ENCODE measurements around the gene FBXL12. TPM values are rescaled to one million over a fixed set of nuclear protein-coding genes. Genes with fewer than 3 reads are reported as not detected.

FBXL12 gene
- total and polyA plus RNA-seq, 8 donors = 11.1 to 185 (median 17.9) TPM

GRCh38 chr19:9839415-9839814, 20.5 kb upstream of the FBXL12 start:
- Histone ChIP-seq H3K4me3 (no peak overlapping the region), H3K27me3 (no peaks in the 10 kb centered on the region), H3K27ac (no peak overlapping the region), H3K4me1 (peaks cover 13 to 35% (median 33%) of the 10 kb centered on the region in 4 donors), H3K36me3 (peaks cover 55 to 67% (median 65%) of the 10 kb centered on the region in 4 donors), H3K9me3 (peaks cover 0 to 9% (median 3%) of the 10 kb centered on the region in 4 donors)
- no peak for DNase-seq
- intact Hi-C loops (cut with DNase I; ENCODE audit: low total_unique reads) = no loop called here
- TF ChIP-seq EP300 (IDR thresholded peaks at IDR 0.05) = no peak
- TF ChIP-seq POLR2AphosphoS5 (IDR thresholded peaks at IDR 0.05) = no peak
- TF ChIP-seq CTCF (IDR thresholded peaks at IDR 0.05) = no peak
- no peak for TF ChIP-seq POLR2A (IDR thresholded peaks at IDR 0.05)
- WGBS, 5 donors = 65 to 91% (median 77%) methylated on average over 1 of the region's 1 CpG

GRCh38 chr19:9838324-9838723, 19.4 kb upstream of the FBXL12 start:
- no peaks in the 10 kb centered on the region for H3K27me3 ChIP-seq
- WGBS, 5 donors = 96 to 99% (median 97%) methylated on average over 11 to 15 of the region's 15 CpGs
- TF ChIP-seq EP300 (IDR thresholded peaks at IDR 0.05) (no peak), POLR2AphosphoS5 (IDR thresholded peaks at IDR 0.05) (no peak)
- intact Hi-C loops (cut with DNase I; ENCODE audit: low total_unique reads) = no loop called here
- H3K4me3 ChIP-seq = no peak overlapping the region
- H3K4me1 ChIP-seq = peaks cover 13 to 37% (median 34%) of the 10 kb centered on the region in 4 donors
- no peak for DNase-seq
- H3K9me3 ChIP-seq = peaks cover 0 to 3% (median 0%) of the 10 kb centered on the region in 4 donors
- no peak overlapping the region for H3K27ac ChIP-seq
- H3K36me3 ChIP-seq = peaks cover 44 to 56% (median 54%) of the 10 kb centered on the region in 4 donors

DNA sequence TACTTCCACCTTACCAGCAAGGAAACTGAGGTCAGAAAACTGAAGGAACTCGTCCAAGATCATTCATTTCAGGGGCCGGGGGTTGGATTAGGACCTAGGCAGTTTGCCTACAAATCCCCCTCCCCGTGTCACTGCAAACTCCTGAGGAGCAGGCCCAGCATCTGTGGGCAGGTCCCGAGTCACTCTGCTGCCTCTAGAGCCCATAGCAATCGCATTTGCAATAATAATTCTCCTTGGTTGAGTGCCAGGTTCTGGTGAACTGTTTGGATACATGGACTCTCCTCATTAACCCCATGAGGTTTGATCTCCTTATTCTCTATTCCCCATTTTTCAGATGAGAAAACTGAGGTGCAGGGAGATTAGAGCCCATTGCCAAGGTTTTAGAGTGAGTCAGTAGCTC, 17.1 kb upstream of the FBXL12 start:
- Histone ChIP-seq H3K4me1 (peaks cover 13 to 37% (median 34%) of the 10 kb centered on the region in 4 donors), H3K27ac (peak overlapping the region in 2 of 5 donors; percentile 82 to 89), H3K27me3 (no peaks in the 10 kb centered on the region), H3K9me3 (no peaks in the 10 kb centered on the region), H3K36me3 (peaks cover 23 to 37% (median 34%) of the 10 kb centered on the region in 4 donors), H3K4me3 (peak overlapping the region; percentile 91 to 100 (median 100))
- no peak for DNase-seq
- TF ChIP-seq POLR2AphosphoS5 (IDR thresholded peaks at IDR 0.05) (no peak), POLR2A (IDR thresholded peaks at IDR 0.05) (no peak)
- 0 to 4% (median 4%) methylated on average over 5 of the region's 5 CpGs for WGBS, 5 donors
- intact Hi-C loops (cut with DNase I; ENCODE audit: low total_unique reads) = no loop called here

GRCh38 chr19:9835507-9835949, 16.6 kb upstream of the FBXL12 start:
- no peak for DNase-seq
- Histone ChIP-seq H3K4me3 (peak overlapping the region; percentile 91 to 100 (median 100)), H3K36me3 (peaks cover 18 to 37% (median 34%) of the 10 kb centered on the region in 4 donors), H3K27ac (peak overlapping the region; percentile 41 to 89 (median 79)), H3K27me3 (no peaks in the 10 kb centered on the region), H3K9me3 (no peaks in the 10 kb centered on the region), H3K4me1 (peaks cover 13 to 37% (median 34%) of the 10 kb centered on the region in 4 donors)
- WGBS, 5 donors = 2 to 4% (median 3%) methylated on average over 13 to 28 of the region's 28 CpGs
- intact Hi-C loops (cut with DNase I; ENCODE audit: low total_unique reads) = no loop called here
- TF ChIP-seq POLR2A (IDR thresholded peaks at IDR 0.05) = no peak
- TF ChIP-seq CTCF (IDR thresholded peaks at IDR 0.05) = no peak
- TF ChIP-seq POLR2AphosphoS5 (IDR thresholded peaks at IDR 0.05) = no peak
- TF ChIP-seq EP300 (IDR thresholded peaks at IDR 0.05) = no peak

DNA sequence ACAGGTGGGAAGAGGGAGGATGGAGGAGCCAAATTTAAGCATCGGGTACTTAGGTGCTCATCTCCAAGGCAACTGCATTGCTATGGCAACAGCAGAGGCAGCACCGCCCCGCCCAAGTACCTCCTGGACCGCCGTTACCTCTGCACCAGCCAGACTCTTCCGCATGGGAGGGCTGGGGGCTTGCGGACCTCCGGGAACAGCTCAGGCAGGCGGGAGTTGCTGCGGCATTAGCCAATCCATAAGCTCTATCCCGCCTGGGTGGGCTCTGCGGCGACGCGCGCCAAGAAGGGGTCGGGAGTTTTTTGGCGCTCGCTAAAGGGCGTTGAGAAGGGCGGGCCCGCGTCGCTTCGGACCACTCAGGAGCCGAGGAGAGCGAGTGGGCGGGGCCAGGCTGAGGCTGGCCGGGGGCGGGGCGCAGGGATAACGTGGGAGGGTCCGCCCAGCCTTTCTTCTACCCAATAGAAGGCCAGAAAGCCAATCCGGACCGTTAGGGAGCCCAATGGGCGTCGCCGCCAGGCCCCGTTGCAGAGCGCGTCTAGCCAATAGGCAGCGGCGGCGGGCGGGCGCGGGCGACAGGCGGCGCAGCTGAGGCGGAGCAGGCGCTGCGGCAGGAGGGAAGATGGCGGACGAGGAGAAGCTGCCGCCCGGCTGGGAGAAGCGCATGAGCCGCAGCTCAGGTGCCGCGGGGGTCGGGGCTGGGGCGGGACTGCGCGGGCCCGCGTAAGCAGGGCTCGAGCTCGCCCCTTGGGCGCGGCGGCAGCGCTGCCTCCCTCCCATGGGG, 16.0 kb upstream of the FBXL12 start, which contains the start of gene PIN1:
Gene PIN1, plus strand, starts transcription at position 593 of the 781 bp plus-strand sequence. Its CDS starts 27 bp downstream, at position 620.
- Histone ChIP-seq H3K27me3 (no peaks in the 10 kb centered on the region), H3K36me3 (peaks cover 12 to 37% (median 34%) of the 10 kb centered on the region in 4 donors), H3K4me1 (peaks cover 13 to 37% (median 34%) of the 10 kb centered on the region in 4 donors), H3K9me3 (no peaks in the 10 kb centered on the region), H3K4me3 (peak within 1 kb of the TSS; percentile 91 to 100 (median 100)), H3K27ac (peak within 1 kb of the TSS; percentile 70 to 89 (median 79))
- peak; percentile 19 to 84 (median 35) for TF ChIP-seq POLR2AphosphoS5 (IDR thresholded peaks at IDR 0.05)
- TF ChIP-seq POLR2A (IDR thresholded peaks at IDR 0.05) = no peak
- peak in 5 of 7 experiments; percentile 19 to 81 (median 56) for TF ChIP-seq CTCF (IDR thresholded peaks at IDR 0.05)
- no peak for TF ChIP-seq EP300 (IDR thresholded peaks at IDR 0.05)
- DNase-seq = peak; percentile 100
- 0 to 1% (median 0%) methylated on average over 17 to 73 of the region's 73 CpGs for WGBS, 5 donors
- intact Hi-C loops (cut with DNase I; ENCODE audit: low total_unique reads) = no loop called here
